Inferior parietal cortex (tissue), 1 donor: ENCODE data around the gene TTC34.

Source experiments
- DNase-seq: peaks from one replicate; pipeline ENCODE4 v3.0.0-alpha.2; 2016; ENCODE audit errors: extremely low spot score

The TTC34 gene

DNA sequence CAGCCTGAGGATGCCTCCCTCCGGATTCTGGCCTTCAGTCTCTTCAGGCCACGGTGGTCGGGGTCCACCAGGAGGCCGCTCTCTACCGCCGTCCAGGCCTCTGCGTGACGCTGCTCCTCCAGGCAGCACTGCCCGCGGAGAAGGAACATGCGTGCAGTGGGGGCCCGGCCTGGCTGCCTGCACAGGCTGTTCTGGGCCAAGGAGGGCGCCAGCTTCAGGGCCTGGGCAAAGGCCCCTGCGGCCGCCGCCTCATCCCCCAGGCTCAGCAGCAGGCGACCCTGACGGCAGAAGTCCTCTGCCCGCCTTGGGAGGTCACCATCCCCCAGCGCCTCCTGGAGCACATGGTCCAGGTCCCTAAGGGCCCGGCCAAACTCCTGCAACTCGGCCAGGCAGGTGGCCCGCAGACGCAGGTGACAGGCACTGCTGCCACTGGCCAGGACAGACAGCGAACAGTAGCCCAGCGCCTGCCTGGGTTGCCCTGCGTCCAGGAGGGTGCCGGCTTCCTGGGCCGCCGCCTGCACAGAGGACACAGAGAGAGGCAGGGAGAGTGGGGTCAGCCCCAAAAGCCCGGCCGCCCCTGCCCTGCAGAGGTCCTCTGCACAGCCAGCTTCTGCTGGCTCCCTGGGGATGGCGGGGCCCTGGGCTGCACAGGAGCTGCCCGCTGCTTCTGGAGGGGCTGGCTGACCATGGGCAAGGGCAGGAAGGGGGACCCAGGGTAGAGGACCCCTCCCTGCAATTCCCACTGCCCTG is 159.9 kb downstream of the TTC34 start:
- no peak for DNase-seq

DNA sequence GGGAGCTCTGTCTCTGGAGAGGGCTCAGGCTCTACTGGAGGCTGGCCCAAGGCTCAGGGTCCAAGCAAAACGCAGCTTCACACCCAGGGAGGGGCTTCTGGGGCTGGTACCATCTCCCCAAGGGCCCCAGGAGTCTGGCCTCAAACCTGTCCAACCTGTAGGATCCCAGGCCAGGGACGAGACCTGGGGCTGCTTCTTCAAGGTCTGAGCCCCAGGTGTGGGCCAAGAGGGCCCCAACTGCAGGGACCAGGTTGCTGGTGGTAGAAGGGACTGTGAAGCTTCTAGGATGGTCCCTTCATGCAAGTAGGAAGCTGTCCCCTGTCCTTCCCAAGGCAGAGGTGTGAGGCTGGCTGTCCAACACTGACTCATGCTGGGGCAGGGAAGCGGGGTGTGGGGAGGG is 160.9 kb downstream of the TTC34 start:
- DNase-seq = no peak

DNA sequence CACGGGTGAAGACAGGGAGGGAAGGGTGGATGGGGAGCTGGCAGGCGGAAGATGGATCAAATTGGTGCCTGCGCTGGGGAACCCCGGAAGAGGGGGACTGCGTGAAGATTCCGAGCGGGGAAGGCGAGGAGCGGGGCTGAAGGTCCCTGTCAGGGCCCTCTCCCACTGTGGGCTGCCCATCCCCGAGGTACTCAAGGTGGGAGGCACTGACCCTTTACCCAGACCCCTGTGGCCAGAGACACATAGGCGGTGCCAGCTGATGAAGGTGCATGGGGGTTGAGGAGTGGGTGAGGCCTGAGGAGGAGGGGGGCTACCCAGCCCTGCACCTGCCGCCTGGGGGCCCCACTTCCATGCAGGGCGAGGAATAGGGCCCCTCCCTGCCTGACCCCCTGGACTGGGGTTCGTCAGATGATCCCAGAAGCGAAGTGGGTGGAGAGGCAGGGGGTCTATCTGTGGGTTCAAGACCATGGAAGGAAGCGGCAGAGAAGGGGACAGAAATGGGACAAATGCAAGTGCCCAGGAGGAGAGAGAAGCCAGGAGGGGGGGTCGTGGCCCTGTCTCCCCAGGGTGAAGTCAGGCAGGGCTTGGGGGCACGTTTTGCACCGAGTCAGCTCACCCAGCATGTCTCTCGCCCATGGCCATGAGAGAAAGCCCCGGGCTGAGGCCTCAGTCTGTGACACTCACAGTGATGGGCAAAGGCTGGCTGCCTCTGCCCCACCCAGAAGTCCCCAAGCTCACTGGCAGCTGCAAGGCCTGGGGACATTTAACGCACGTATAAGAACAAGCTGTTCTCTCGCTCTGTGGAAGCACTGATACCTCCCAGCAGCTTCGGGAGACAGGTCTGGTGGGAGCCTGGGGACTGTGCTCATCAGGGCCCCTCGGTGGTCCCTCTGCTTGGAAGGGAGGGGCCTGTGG is 161.6 kb downstream of the TTC34 start:
- DNase-seq = no peak

DNA sequence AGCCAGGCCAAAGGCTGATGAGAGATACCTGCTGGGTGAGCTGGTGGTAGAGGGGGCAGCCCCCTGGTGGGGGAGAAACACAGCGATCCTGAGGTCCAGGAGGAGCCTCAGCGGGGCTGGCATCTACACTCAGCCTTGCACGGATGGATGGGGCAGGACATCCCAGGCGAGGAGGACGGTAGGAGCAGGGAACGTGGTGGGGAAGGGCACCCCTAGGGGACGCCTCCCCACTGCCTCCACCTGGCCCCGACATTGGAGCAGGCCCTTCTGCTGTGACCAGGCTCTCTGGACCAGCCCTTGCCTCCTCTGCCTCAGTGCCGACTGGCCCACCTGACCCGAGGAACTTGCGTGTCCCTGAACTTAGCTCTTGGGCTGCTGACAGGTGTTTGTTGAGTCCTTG is 162.3 kb downstream of the TTC34 start:
- DNase-seq = no peak

DNA sequence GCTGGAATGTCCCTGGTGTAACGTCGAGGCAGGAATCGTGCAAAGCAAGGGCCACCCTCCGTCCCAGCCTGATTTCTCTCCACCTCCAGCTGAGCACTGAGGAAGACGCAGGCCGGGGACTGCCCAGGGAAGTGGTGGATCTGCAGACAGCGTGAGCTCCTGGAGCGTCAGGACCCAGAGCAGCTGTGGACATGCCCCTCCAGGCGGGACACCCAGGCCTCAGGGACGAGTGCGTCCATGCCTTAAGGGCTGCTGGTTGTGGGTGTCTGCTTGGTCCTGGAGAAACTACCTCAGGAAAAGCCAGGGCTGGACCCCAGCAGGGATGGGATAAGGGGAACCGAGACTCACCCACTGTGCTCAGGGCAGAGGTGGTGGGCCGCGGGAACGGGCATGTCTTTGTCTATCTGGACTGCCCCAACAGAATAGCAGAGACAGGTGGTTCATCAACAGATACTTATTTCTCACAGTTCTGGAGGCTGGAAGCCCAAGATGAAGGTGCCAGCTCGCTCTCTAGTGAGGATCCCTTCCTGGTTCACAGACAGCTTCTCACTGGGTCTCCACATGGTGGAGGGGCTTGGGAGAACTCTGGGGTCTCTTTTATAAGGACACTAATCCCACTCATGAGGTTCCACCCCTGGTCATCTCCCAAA is 162.9 kb downstream of the TTC34 start:
- DNase-seq = no peak

DNA sequence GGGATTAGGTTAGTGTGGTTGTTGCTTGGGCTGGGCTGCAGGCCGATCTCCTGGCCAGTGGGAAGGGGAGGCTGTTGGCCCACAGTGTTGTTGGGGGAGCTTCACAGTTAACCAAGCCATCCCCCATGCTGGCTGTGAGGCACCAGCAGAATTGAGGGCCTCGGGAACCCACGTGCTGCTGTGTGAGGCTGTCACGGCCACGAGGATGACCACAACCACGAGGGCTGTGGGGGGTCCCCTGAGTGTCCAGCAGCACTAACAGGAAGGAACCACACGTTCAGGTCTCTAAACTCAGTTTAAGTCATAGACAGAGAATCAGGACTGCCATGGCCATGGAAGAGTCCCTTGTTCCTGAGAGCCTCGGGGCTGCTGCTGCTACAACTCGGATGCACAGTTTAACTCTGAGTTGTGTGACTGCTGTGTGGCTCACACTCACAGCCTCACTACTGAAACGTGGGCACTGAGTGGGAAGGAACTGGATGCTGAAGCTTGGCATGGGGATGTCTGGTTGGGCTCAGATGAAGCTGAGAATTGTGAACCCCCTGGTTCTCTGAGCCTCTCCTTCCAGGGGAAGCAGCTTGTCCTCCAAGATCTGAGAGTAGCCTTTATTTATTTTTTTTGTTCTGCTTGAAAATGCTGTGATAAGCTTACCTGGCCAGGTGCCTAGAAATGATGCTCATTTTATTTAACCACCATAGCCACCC is 163.9 kb downstream of the TTC34 start:
- DNase-seq = no peak

DNA sequence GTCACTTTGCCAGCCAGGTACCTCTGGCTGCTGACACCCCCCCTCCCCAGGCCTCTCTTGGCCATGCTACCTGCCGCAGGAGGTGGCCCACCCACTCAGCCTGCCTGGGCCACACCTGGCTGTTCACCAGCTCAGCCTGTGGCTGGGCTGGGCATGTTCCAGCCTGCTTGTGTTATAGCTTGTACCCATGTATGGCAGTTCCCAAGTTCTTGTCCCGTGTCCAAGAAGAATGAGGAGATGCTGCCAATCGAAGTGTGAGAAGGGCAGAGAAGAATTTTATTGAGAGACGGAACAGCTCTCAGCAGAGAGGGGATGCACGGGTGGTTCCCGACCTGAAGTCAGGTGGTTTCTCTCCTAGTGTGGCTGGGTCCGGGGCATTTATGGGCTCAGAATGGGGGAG is 164.8 kb downstream of the TTC34 start:
- no peak for DNase-seq

DNA sequence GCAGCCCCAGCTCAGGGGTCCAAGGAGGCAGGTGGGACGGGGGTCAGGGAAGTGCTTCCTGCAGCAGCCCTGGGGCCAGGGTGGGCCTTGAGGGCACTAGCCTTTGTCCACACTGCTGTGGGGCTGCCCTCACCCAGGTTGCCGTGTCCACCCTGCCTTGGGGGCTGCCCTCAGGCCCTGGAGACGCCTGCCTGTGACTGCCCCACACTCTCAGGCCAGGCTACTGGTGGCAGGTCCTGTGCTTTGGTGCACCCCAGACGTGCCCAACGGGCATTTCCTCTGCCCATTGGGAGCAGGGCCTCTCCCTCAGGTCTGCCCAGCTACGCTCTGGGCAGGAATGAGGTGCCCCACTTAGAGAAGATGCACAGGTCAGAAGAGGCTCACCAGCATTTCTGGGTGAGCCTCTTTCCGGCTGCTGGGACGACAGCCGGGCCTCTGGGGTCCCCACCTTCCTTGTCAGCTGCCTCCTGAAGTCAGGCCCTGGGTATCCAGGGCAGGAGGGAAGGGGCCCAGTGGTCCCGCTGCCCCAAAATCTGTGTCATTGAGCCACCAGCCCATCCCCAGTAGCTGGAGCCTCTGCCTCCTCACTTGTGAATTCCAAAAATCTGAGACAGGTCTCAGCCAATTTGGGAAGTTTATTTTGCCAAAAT is 166.0 kb downstream of the TTC34 start:
- DNase-seq = no peak

DNA sequence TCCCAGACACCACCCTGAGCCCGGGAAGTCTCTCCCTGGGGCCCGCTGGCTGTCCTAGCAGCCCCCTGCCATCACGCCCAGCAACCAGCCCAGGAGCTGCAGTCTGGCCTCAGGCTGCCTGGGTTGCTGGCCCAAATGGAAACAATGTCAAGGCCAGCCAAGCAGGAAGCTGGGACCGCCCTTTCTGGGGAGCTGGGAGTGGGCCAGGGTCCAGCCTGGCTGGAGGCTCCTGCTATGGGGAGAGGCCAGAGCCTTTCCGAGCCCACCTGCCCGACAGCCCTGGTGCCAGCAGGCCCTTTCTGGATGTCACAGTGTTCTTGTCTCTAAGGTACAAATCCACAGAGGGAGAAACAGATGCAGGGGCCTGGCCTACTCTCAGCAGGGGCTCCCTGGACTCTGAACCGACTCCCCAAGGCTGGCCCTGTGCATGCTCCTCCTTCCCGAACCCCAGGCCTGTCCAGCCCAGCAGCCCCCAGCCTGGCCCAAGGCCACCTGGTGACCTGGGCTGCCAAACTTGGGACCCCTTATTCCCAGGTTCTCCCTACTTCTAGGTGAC is 167.5 kb downstream of the TTC34 start:
- no peak for DNase-seq

DNA sequence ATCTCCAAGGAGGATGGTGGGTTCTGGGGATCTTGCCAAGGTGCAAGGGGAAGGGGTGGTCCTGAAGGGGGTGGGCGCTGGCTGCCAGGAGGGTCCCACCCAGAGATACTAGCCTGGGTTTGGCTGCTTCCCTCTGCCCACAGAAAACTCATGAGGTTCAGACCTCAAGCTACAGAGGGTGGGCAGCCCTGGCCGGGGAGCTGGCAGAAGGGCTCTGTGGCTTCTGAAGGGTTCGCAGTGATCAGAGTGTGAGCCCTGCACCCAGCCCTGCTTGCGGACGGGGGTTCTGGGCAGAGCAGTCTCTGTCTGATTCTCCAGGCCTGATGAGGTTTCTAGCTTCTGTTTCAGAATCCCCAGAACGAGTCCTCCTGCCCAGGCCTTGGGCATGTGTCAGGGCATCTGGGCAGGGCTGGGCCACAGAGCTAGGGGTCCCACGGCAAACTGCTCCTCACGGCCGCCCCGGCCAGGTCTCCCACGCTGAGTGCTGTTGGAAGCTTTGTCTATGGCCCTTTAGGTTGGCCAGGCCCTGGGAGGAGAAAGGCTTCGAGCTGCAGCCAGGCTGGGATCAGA is 168.0 kb downstream of the TTC34 start:
- no peak for DNase-seq

DNA sequence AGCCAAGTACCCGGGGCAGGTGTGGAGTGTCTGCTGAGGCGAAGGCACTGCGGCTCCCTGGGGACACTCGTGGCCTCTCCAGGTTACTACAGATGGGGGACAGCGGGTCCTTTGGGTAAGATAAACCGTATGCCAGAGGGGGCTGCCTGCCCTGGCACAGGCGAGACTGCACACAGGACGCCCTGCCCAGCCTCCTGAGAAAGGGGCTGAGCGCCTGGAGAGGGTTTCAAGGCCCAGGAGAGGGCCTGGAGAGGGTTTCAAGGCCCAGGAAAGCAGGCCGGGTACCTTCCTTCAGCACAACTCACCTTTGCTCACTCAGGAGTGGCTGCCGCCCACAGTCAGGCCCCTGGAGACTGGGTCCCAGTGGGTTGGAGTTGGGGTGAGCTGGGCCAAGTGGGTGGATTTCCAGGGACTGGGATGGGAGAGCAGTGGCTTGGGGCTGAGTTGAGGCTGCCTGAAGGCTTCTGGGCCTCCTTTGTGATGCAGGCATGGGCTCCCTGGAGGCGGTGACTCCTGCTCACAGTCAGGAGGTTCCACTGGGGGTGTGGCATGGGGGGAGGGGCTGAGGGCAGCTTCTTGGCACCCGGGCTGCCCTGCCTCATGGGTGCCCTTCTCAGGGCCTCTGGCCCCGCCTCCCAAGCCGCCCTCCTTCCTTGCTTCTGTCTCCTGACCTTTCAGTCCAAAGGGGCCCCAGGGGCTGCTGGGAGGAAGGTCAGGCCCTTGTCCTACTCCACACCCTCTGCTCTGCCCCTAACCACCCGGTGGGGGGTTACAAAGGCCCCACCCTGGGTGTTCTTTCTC is 168.7 kb downstream of the TTC34 start, which contains the start of gene MMEL1:
Gene MMEL1 (minus strand): TSS at position 456 of the 801 bp plus-strand sequence. CDS start 3,532 bp downstream, outside the sequence.
- DNase-seq = no peak

DNA sequence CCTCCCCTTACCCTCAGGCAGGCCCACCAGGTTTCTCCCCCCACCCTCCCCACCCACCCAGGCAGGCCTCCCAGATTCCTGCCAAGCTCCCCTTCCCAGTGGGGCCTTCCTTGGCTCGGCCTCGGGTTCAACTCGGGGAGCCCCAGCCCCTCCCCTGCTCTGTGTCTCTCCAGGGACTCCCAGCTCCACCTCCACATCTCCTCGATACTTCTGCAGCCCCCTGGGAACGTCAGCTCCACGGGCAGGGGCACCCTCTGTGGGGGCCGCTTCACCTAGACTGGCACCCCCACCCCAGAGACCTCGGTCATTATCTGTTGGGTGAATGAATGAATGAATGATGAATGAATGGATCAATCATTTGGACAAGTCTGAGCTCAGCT is 169.5 kb downstream of the TTC34 start:
- DNase-seq = no peak

DNA sequence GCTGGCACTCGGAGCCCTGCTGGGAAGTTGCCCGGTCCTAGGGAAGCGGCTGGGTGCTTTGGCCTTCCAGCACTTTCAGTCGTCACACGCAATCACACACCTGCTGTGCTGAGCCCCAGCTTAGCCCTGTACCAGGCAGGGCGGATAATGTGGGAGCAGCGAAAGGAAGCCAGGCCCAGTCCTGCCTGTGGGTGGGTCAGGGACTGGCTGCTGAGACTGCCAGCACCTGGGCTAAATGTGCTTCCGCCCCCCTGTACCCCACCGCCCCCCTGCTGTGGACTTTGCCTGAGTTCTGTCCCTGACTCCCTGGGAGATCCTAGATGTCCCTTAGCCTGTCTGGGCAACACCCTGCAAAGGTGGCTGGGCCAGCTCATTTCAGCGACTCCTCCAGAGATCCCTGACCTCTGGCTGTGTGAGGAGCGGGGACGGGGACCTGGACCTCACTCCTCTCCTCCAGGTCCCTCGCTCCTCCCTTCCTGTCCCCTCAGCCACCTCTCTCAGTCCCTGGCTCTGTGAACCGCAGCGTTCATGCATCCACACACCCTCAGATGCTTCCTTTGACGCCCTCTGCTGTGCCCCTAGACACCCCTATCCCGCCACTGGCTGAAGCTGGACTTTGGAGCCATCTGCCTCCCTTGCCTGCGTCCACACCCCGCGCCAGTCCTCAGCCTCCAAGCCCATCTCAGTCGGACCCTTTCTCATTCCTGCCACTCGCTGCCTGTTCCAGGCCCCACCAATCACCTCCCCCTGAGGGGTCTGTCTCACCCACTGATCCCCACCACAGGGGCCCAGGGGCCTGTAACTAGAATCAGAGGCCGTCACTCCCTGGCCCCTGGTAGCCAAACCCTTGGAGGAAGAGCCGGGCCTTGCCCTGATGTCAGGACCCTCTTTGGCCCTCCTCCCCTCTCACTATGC is 170.1 kb downstream of the TTC34 start:
- no peak for DNase-seq

DNA sequence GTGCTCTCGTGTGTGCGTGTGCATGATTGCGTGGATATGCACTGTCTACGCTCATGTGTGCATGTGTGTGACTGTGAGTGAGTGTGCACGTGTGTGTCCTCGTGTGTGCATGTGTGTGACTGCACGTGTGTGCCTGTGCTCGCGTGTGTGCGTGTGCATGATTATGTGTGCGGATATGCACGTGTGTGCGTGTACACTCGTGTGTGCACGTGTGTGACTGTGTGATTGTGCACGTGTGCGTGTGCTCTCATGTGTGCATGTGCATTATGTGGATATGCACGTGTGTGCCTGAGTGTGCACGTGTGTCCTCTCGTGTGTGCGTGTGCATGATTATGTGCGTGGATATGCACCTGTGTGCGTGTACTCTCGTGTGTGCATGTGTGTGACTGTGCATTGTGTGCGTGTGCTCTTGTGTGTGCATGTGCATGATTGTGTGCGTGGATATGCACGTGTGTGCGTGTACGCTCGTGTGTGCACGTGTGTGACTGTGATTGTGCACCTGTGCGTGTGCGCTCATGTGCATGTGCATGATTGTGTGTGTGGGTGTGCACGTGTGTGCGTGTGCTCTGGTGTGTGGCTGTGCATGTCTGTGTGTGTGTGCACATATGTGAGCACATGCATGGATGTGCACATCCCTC is 170.9 kb downstream of the TTC34 start:
- no peak for DNase-seq

DNA sequence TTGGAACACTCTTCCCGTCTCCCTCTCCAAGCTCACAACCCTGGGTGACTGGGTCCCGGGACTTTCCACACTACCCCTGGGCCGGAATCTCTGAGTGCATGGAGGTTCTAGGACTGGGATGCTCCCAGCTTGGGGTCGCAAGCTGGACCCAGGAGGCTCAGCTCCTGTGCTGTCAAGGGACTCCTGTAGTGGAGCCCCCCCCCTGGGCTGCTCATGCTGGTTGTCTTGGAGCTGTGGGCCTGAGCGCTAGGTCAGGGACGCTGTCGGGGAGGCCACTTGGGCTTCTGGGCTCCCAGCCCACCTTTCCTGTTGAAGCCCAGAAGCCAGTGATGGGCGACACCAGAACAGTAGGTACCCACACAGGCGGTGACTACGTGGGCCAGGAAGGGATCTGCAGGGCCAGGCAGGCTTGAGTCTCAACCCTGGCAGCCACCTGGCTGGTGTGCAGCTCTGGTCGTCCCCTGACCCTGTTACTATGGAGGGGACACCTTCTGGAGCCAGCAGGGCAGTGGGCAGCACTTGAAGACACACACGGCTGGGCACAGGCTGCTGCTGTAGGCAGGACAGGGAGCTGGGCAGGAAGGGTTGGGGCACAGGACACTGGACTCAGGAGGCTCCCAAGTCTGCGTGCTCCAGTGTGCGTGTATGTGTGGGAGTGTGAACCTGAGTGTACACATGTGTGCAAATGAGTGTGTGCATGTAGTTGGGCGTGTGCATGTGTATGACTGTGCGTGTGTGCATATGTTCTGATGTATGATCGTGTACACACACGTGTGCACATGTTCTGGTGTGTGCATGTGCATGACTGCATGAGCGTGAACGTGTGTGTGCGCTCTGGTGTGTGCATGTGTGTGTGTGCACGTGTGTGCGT is 171.6 kb downstream of the TTC34 start:
- no peak for DNase-seq

DNA sequence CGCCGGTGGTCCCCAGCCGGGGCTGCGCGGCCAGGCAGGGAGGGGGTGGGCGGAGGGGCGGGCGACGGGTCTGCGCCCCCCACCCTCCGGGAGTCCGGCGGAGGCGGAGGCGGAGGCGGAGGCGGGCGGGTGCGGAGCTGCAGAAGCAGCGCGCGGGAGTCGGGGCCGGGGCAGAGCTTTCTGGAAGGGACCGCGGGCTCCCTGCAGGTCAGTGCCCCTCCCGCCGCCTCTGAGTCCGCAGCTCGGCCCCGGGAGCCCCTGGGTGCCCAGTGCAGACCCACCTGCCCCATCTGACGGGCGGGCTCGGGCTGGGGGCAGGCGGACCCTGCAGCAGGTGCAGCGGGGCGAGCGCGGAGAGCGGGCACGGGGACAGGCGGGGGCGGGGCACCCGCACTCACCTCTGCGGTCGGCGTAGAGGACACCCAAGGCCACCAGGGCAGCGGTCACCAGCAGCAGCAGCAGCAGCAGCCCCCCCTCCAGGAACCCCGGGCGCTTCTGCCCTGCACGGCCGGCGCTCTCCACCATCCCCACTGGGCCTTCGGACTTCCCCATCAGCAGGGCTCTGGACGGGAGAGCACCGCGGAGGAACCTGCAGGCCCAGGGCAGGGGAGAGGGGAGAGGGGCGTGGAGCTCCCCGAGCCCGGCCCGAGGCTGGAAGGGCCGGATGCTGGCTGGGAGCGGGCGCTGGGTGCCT is 172.4 kb downstream of the TTC34 start:
- DNase-seq = no peak
